GM21381 (cell line): Measurements from ENCODE around the gene OR4K17.
"Not testable (repeated sequence)": the region's sequence is repeated elsewhere in the genome, so short reads cannot be mapped to it uniquely, and the experiment has no call there.

ENCODE experiments used
- ATAC-seq: cut with Tn5 transposase; IDR thresholded peaks from one replicate; pipeline ENCODE4 v1.9.1; 2021; ENCODE audit warnings: mild to moderate bottlenecking, moderate library complexity; ENCODE audit not compliant: unreplicated experiment

OR4K17 gene, protein sequence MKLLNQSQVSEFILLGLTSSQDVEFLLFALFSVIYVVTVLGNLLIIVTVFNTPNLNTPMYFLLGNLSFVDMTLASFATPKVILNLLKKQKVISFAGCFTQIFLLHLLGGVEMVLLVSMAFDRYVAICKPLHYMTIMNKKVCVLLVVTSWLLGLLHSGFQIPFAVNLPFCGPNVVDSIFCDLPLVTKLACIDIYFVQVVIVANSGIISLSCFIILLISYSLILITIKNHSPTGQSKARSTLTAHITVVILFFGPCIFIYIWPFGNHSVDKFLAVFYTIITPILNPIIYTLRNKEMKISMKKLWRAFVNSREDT

GRCh38 chr14:20110438-20110837, at the start of gene OR4K17:
TSS of gene OR4K17 (plus strand) at chr14:20110739. CDS start at chr14:20117500, 6,761 bp downstream.
- ATAC-seq, result no peak

DNA sequence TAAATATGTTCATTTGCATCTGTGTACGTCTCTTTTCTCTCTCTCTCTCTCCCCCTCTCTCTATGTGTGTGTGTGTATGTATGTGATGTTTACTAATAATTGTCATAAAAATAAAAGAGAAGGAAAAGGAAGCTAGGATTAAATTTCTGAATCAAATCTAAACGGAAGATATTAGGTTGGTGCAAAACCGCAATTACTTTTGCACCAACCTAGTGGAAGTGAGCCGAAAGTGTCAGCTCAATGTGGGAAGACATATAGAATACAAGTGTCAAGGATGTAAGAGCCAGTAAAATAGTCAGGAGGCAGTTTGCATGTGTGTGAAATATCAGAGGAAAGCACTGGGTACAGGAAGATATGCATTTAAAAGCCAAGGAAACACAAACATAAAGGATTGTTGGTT, 18.5 kb upstream of the OR4K17 start:
- ATAC-seq, result no peak

- ATAC-seq, result no peak
These were observed 17.1 kb upstream of the OR4K17 start for GRCh38 chr14:20093442-20093841.

GRCh38 chr14:20098926-20099770, 11.4 kb upstream of the OR4K17 start:
- not testable (repeated sequence) for ATAC-seq

GRCh38 chr14:20112321-20112720, 1.8 kb downstream of the OR4K17 start:
- no peak for ATAC-seq

DNA sequence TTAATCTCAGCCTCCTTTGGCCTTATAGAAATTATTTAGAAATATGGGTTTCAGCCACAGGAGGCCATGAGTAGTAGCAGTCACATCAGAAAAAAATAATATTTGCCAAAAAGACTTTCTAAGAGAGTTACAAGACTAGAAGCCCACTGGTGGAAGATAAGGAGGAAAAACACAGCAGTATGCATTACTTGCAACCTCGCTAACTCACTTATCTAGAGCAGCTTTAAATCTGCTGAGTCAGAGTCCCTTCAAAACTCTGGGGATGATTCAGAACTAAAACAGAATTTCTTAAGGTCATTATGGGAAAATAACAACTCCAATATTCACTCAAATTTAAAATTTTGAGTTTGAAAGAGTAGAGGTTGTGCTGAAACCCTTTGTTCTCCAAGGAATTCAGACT, 6.2 kb downstream of the OR4K17 start:
- ATAC-seq, result no peak

DNA sequence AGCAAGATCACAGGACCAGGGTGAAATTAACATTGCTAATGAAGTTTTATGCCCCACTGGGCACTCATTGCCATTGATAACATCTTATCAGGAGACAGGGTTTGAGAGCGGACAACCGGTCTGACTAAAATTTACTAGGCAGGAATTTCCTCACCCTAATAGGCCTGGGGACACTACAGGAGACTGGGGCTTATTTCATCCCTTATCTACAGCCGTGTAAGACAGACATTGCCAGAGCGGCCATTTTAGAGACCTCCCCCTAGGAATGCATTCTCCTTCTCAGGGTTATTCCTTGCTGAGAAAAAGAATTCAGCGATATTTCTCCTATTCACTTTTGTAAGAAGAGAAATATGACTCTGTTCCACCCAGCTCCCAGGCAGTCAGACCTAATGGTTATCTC, 8.3 kb downstream of the OR4K17 start:
- ATAC-seq, result no peak

DNA sequence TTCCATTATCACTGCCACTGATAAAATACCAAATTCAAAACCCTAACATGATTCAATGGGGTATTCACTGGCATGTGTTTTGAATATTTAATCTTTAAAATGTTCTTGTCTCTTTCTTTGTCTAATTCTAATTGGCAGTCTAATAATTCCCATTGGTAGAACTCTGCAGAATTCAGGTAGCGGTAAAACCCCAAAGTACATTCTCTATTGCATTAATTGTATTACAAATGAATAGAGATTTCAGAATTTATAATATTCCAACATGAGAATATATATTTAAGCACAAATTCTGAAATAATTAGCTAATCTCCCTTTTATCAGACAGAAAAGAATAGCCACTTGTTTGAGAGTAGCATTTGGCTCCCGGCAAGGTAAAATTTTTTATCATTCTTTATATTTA, 28.0 kb downstream of the OR4K17 start, which contains the start of gene OR4N5:
OR4N5 (plus strand) TSS at position 301 of the 400 bp plus-strand sequence. CDS start 4,916 bp downstream, outside the sequence.
- no peak for ATAC-seq

DNA sequence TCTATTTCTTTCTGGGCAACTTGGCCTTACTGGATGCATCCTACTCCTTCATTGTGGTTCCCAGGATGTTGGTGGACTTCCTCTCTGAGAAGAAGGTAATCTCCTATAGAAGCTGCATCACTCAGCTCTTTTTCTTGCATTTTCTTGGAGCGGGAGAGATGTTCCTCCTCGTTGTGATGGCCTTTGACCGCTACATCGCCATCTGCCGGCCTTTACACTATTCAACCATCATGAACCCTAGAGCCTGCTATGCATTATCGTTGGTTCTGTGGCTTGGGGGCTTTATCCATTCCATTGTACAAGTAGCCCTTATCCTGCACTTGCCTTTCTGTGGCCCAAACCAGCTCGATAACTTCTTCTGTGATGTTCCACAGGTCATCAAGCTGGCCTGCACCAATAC, 33.4 kb downstream of the OR4K17 start:
- no peak for ATAC-seq

DNA sequence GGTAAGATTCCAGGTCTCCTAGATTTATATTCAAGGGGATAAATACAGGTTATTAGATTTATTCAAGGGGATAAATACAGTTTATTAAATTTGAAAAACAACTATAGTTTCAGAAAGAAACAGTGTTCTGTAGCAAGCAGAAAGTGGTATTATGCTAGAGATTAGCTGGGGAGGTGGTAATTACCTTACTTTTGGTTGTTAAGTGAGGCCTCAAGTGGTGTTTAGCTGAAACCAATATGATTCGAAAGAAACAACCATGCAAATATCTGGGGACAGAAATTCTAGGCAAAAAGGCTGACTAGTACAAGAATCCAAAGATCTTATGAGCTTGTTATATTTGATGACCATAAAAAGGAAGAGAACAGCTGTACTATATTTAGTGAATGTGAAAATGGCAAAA, 34.3 kb downstream of the OR4K17 start:
- no peak for ATAC-seq

- ATAC-seq, result no peak
These were observed 53.9 kb downstream of the OR4K17 start for GRCh38 chr14:20164462-20164861.

- no peak for ATAC-seq
These were observed 56.6 kb downstream of the OR4K17 start for GRCh38 chr14:20167091-20167490.

GRCh38 chr14:20169852-20170251, 59.3 kb downstream of the OR4K17 start:
- ATAC-seq, result not testable (repeated sequence)
